Measurements from ENCODE around the gene NAT9.

DNA sequence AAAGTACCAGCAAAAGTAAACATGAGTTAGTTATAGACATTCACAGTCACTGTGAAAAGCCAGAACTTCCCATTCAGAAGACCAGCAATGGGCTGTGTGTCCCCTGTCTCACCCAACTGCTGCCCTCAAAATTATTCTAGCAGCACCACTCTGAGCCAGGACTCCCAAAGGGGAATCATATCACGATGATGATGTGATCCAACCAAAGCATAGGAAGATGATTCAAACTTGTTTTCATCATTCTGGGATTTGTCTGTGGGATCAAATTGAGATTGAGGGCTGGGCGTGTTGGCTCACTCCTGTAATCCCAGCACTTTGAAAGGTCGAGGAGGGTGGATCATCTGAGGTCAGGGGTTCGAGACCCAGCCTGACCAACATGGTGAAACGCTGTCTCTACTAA, 6.4 kb upstream of the NAT9 start:
- no peak for TF ChIP-seq CSDC2 (CRISPR knock-in tag; IDR thresholded peaks at IDR 0.05)
- TF ChIP-seq, protein P1, sequence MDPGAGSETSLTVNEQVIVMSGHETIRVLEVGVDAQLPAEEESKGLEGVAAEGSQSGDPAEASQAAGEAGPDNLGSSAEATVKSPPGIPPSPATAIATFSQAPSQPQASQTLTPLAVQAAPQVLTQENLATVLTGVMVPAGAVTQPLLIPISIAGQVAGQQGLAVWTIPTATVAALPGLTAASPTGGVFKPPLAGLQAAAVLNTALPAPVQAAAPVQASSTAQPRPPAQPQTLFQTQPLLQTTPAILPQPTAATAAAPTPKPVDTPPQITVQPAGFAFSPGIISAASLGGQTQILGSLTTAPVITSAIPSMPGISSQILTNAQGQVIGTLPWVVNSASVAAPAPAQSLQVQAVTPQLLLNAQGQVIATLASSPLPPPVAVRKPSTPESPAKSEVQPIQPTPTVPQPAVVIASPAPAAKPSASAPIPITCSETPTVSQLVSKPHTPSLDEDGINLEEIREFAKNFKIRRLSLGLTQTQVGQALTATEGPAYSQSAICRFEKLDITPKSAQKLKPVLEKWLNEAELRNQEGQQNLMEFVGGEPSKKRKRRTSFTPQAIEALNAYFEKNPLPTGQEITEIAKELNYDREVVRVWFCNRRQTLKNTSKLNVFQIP (CRISPR knock-in tag; IDR thresholded peaks at IDR 0.05; ENCODE audit: borderline replicate concordance, low read depth), result no peak
- TF ChIP-seq ZC3H10 (CRISPR knock-in tag; IDR thresholded peaks at IDR 0.05), result no peak
- TF ChIP-seq, protein P2, sequence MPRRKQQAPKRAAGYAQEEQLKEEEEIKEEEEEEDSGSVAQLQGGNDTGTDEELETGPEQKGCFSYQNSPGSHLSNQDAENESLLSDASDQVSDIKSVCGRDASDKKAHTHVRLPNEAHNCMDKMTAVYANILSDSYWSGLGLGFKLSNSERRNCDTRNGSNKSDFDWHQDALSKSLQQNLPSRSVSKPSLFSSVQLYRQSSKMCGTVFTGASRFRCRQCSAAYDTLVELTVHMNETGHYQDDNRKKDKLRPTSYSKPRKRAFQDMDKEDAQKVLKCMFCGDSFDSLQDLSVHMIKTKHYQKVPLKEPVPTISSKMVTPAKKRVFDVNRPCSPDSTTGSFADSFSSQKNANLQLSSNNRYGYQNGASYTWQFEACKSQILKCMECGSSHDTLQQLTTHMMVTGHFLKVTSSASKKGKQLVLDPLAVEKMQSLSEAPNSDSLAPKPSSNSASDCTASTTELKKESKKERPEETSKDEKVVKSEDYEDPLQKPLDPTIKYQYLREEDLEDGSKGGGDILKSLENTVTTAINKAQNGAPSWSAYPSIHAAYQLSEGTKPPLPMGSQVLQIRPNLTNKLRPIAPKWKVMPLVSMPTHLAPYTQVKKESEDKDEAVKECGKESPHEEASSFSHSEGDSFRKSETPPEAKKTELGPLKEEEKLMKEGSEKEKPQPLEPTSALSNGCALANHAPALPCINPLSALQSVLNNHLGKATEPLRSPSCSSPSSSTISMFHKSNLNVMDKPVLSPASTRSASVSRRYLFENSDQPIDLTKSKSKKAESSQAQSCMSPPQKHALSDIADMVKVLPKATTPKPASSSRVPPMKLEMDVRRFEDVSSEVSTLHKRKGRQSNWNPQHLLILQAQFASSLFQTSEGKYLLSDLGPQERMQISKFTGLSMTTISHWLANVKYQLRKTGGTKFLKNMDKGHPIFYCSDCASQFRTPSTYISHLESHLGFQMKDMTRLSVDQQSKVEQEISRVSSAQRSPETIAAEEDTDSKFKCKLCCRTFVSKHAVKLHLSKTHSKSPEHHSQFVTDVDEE (CRISPR knock-in tag; IDR thresholded peaks at IDR 0.05), result no peak
- no peak for TF ChIP-seq ZFP30 (CRISPR knock-in tag; IDR thresholded peaks at IDR 0.05)
- no peak for TF ChIP-seq TOX (CRISPR knock-in tag; IDR thresholded peaks at IDR 0.05; ENCODE audit: borderline replicate concordance)
- TF ChIP-seq, protein P3, sequence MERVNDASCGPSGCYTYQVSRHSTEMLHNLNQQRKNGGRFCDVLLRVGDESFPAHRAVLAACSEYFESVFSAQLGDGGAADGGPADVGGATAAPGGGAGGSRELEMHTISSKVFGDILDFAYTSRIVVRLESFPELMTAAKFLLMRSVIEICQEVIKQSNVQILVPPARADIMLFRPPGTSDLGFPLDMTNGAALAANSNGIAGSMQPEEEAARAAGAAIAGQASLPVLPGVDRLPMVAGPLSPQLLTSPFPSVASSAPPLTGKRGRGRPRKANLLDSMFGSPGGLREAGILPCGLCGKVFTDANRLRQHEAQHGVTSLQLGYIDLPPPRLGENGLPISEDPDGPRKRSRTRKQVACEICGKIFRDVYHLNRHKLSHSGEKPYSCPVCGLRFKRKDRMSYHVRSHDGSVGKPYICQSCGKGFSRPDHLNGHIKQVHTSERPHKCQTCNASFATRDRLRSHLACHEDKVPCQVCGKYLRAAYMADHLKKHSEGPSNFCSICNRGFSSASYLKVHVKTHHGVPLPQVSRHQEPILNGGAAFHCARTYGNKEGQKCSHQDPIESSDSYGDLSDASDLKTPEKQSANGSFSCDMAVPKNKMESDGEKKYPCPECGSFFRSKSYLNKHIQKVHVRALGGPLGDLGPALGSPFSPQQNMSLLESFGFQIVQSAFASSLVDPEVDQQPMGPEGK (CRISPR knock-in tag; IDR thresholded peaks at IDR 0.05; ENCODE audit: borderline replicate concordance), result no peak
- TF ChIP-seq BACH2 (CRISPR knock-in tag; IDR thresholded peaks at IDR 0.05; ENCODE audit: borderline replicate concordance), result no peak
- TF ChIP-seq GLIS3 (CRISPR knock-in tag; IDR thresholded peaks at IDR 0.05), result no peak
- TF ChIP-seq TCF4 (CRISPR knock-in tag; IDR thresholded peaks at IDR 0.05; ENCODE audit: borderline replicate concordance), result no peak
- TF ChIP-seq PPARA (CRISPR knock-in tag; IDR thresholded peaks at IDR 0.05; ENCODE audit: borderline replicate concordance), result no peak
- no peak for TF ChIP-seq SNAI2 (CRISPR knock-in tag; IDR thresholded peaks at IDR 0.05)
- no peak for TF ChIP-seq ZNF70 (CRISPR knock-in tag; IDR thresholded peaks at IDR 0.05)
- no peak for TF ChIP-seq ISL1 (CRISPR knock-in tag; IDR thresholded peaks at IDR 0.05)
